Activated B cell treated with CpG ODN at 0.5 μM for 24 hours (primary cell): Measurements from ENCODE around the gene HECTD3. TPM values are rescaled to one million over a fixed set of nuclear protein-coding genes. Genes with fewer than 3 reads are reported as not detected.
"Not testable (repeated sequence)": the region's sequence is repeated elsewhere in the genome, so short reads cannot be mapped to it uniquely, and the experiment has no call there.

Source experiments
- ATAC-seq: fragments of 200-7000 bp; cut with Tn5 transposase; one replicate; pipeline ENCODE4 v1.10.0; 2021; ENCODE audit warnings: low read depth, mild to moderate bottlenecking, moderate library complexity
- CTCF ChIA-PET: fragments of 350-600 bp; sonication (Branson Sonifier 250); formaldehyde crosslinking; loops from one replicate; lab custom pipeline; 2021; ENCODE audit warnings: antibody characterized with exemption; lab: Charles Lee
- POLR2A ChIA-PET: fragments of 350-600 bp; sonication (Branson Sonifier 250); formaldehyde crosslinking; loops from one replicate; lab custom pipeline; 2021; ENCODE audit warnings: antibody characterized with exemption; lab: Charles Lee
- DNase-seq: peaks from one replicate; pipeline ENCODE4 v3.0.0; 2022
- H3K27ac Mint-ChIP-seq: one replicate; pipeline ENCODE4 v1.8.0; 2020; ENCODE audit warnings: mixed read lengths
- H3K27me3 Mint-ChIP-seq: one replicate; pipeline ENCODE4 v1.8.0; 2021; ENCODE audit warnings: mixed read lengths
- H3K36me3 Mint-ChIP-seq: one replicate; pipeline ENCODE4 v1.8.0; 2021; ENCODE audit warnings: low read depth, mixed read lengths
- H3K4me1 Mint-ChIP-seq: one replicate; pipeline ENCODE4 v1.8.0; 2021; ENCODE audit warnings: mixed read lengths
- H3K4me3 Mint-ChIP-seq: one replicate; pipeline ENCODE4 v1.8.0; 2020; ENCODE audit warnings: mild to moderate bottlenecking, mixed read lengths
- H3K9me3 Mint-ChIP-seq: one replicate; pipeline ENCODE4 v1.8.0; 2020; ENCODE audit warnings: mixed read lengths
- intact Hi-C: fragments of 100-400 bp; cut with micrococcal nuclease; formaldehyde crosslinking; loops from one replicate; pipeline ENCODE4 v1.15.1; 2024
- total RNA-seq: library from RNA; stranded (reverse); gene quantifications from 2 replicates; pipeline ENCODE4 v1.2.3, GENCODE V29; 2022
- TF ChIP-seq, protein P1 (sequence below): fragments of 200-600 bp; IDR thresholded peaks from one replicate; pipeline ENCODE4 v1.8.0; 2022; ENCODE audit warnings: antibody characterized with exemption, mild to moderate bottlenecking

Gene HECTD3
- total RNA-seq, 1 donor from 2014 or later: 49.9 TPM

GRCh38 chr1:44973645-44974044 is 37.5 kb downstream of the HECTD3 start:
- peak overlapping the region; percentile 10 for H3K27ac Mint-ChIP-seq

DNA sequence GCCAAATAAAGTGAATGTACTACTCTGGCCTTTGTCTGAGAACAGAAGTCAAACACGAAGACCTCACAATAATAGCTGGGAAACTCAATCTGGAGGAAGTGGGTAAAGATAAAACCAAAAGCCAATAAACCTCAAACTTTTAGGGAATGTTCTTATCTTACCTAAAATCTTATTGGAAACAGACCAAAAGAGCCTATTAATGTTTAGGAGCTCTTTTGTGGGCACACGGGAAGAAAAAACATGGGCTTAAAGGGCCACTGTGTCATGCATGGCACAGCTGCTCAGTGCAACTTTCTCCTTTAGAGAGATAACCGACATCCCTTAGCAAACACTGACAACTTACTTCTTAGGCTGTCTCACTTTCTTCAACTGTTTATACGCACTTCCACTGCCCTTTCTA is 40.8 kb downstream of the HECTD3 start:
- TF ChIP-seq, protein P1, sequence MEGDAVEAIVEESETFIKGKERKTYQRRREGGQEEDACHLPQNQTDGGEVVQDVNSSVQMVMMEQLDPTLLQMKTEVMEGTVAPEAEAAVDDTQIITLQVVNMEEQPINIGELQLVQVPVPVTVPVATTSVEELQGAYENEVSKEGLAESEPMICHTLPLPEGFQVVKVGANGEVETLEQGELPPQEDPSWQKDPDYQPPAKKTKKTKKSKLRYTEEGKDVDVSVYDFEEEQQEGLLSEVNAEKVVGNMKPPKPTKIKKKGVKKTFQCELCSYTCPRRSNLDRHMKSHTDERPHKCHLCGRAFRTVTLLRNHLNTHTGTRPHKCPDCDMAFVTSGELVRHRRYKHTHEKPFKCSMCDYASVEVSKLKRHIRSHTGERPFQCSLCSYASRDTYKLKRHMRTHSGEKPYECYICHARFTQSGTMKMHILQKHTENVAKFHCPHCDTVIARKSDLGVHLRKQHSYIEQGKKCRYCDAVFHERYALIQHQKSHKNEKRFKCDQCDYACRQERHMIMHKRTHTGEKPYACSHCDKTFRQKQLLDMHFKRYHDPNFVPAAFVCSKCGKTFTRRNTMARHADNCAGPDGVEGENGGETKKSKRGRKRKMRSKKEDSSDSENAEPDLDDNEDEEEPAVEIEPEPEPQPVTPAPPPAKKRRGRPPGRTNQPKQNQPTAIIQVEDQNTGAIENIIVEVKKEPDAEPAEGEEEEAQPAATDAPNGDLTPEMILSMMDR: no peak
- POLR2A ChIA-PET: interaction anchor here (0.6 to 1.1 kb wide), 3 partner anchors 16 to 333 kb away, joined by 3 to 4 read pairs (median 4); no protein-coding TSS in a partner anchor
- ATAC-seq: no peak
- Mint-ChIP-seq H3K4me3 (no peak overlapping the region), H3K4me1 (peaks cover 12% of the 10 kb centered on the region), H3K27me3 (no peaks in the 10 kb centered on the region), H3K36me3 (peaks cover 40% of the 10 kb centered on the region), H3K9me3 (no peaks in the 10 kb centered on the region), H3K27ac (no peak overlapping the region)
- DNase-seq: no peak
- intact Hi-C loops: no loop called here
- CTCF ChIA-PET: interaction anchor here (1.4 to 1.6 kb wide), 2 partner anchors 12 to 186 kb away, joined by 3 to 4 read pairs; no protein-coding TSS in a partner anchor

More at GRCh38 chr1:44973645-44974044, 37.5 kb downstream of the HECTD3 start:
- Mint-ChIP-seq H3K27me3 (no peaks in the 10 kb centered on the region), H3K4me1 (peaks cover 12% of the 10 kb centered on the region), H3K4me3 (peak overlapping the region; percentile 6), H3K36me3 (peaks cover 67% of the 10 kb centered on the region), H3K9me3 (peaks cover 6% of the 10 kb centered on the region)
- ChIA-PET CTCF (no interaction called here), POLR2A (interaction anchor here (1.1 to 1.4 kb wide), 3 partner anchors 13 to 154 kb away, joined by 3 read pairs; partner anchors contain the start of genes EIF2B3 and HECTD3)
- TF ChIP-seq, protein P1: no peak
- DNase-seq (no peak), ATAC-seq (peak; percentile 71)
- intact Hi-C loops: no loop called here

DNA sequence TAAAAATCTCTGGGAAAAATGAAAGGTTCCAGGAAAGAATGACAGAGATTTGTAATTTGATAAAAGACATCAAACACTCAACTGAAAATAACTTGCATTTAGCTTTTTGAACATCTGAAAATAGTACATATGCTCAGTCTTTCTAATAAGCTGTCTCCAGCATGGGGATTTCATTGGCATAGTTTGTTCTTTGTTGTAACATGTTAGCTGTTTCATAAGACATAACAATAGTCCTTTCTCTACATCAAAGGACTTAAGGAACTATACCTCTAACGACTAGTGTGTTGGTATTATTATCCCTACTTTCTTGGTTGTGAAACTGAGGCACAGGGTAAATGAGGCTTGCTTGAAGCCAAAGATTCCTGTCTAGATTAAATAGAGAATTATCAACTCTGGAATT is 46.7 kb downstream of the HECTD3 start:
- no peak for ATAC-seq
- no peaks in the 10 kb centered on the region for H3K9me3 Mint-ChIP-seq
- peaks cover 29% of the 10 kb centered on the region for H3K36me3 Mint-ChIP-seq
- POLR2A ChIA-PET: interaction anchor here (0.6 kb wide), 1 partner anchor 51 kb away, joined by 3 read pairs; no protein-coding TSS in a partner anchor
- no peaks in the 10 kb centered on the region for H3K4me1 Mint-ChIP-seq
- TF ChIP-seq, protein P1: no peak
- H3K4me3 Mint-ChIP-seq: no peak overlapping the region
- H3K27ac Mint-ChIP-seq: no peak overlapping the region
- CTCF ChIA-PET: interaction anchor here (1.0 kb wide), 1 partner anchor 336 kb away, joined by 3 read pairs; no protein-coding TSS in a partner anchor
- no peak for DNase-seq
- intact Hi-C loops: no loop called here
- no peaks in the 10 kb centered on the region for H3K27me3 Mint-ChIP-seq

- DNase-seq (no peak), ATAC-seq (no peak)
- Mint-ChIP-seq H3K27me3 (no peaks in the 10 kb centered on the region), H3K4me3 (no peak overlapping the region), H3K9me3 (no peaks in the 10 kb centered on the region), H3K4me1 (no peaks in the 10 kb centered on the region), H3K36me3 (peaks cover 34% of the 10 kb centered on the region), H3K27ac (no peak overlapping the region)
- TF ChIP-seq, protein P1: no peak
- POLR2A ChIA-PET: no interaction called here
- intact Hi-C loops: loop anchor here (1.0 kb wide), 1 partner anchor 10 kb away; no protein-coding TSS in a partner anchor
- CTCF ChIA-PET: no interaction called here
Measured at GRCh38 chr1:44962729-44963128, 48.4 kb downstream of the HECTD3 start.

DNA sequence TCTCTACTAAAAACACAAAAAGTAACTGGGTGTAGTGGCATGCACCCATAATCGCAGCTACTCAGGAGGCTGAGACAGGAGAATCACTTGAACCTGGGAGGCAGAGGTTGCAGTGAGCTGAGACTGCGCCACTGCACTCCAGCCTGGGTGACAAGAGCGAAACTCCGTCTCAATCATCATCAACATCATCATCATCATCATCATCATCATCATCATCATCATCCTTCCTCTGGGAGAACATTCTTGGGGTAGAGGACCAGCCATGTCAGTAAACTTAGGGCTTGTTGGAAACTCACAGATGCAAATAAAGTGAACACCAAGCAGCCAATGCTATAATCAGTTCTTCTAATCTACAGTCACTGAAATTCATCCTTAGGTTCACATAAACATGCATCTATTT is 49.1 kb downstream of the HECTD3 start:
- H3K27ac Mint-ChIP-seq, H3K9me3 Mint-ChIP-seq, intact Hi-C loops, ATAC-seq, CTCF ChIA-PET, H3K27me3 Mint-ChIP-seq, POLR2A ChIA-PET, DNase-seq, H3K4me1 Mint-ChIP-seq, H3K4me3 Mint-ChIP-seq: not testable (repeated sequence)
- H3K36me3 Mint-ChIP-seq: peaks cover 36% of the 10 kb centered on the region

DNA sequence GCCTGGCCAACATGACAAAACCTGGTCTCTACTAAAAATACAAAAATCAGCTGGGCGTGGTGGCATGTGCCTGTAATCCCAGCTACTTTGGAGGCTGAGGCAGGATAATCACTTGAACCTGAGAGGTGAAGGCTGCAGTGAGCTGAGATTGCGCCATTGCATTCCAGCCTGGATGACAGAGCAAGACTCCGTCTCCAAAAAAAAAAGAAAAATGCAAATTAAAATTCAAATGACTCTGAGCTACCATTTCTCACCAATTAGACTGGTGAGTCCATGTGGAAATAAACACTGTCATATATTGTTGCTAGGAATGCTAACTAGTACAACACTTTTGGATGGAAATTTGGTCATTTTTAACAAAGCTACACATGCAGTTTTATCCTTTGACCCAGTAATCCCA is 53.6 kb downstream of the HECTD3 start:
- POLR2A ChIA-PET: interaction anchor here (0.5 to 0.6 kb wide), 2 partner anchors 217 to 247 kb away, joined by 3 to 4 read pairs; no protein-coding TSS in a partner anchor
- H3K4me1 Mint-ChIP-seq, H3K27ac Mint-ChIP-seq, CTCF ChIA-PET, H3K4me3 Mint-ChIP-seq, H3K9me3 Mint-ChIP-seq, ATAC-seq, DNase-seq, H3K27me3 Mint-ChIP-seq, intact Hi-C loops: not testable (repeated sequence)
- H3K36me3 Mint-ChIP-seq: peaks cover 49% of the 10 kb centered on the region

- peaks cover 45% of the 10 kb centered on the region for H3K36me3 Mint-ChIP-seq
- H3K27ac Mint-ChIP-seq, POLR2A ChIA-PET, DNase-seq, H3K9me3 Mint-ChIP-seq, H3K4me1 Mint-ChIP-seq, H3K4me3 Mint-ChIP-seq, intact Hi-C loops, H3K27me3 Mint-ChIP-seq, CTCF ChIA-PET, ATAC-seq: not testable (repeated sequence)
Measured at GRCh38 chr1:44956077-44956476, 55.0 kb downstream of the HECTD3 start.
